ENCODE data around the gene KCTD20.
"Not testable (repeated sequence)": the region's sequence is repeated elsewhere in the genome, so short reads cannot be mapped to it uniquely, and the experiment has no call there.

KCTD20 gene

GRCh38 chr6:36445621-36446020, 2.8 kb downstream of the KCTD20 start:
- no peak for DNase-seq

GRCh38 chr6:36449173-36449572, 6.4 kb downstream of the KCTD20 start:
- not testable (repeated sequence) for DNase-seq

- not testable (repeated sequence) for DNase-seq
These were observed 10.1 kb downstream of the KCTD20 start for GRCh38 chr6:36452897-36453296.

DNA sequence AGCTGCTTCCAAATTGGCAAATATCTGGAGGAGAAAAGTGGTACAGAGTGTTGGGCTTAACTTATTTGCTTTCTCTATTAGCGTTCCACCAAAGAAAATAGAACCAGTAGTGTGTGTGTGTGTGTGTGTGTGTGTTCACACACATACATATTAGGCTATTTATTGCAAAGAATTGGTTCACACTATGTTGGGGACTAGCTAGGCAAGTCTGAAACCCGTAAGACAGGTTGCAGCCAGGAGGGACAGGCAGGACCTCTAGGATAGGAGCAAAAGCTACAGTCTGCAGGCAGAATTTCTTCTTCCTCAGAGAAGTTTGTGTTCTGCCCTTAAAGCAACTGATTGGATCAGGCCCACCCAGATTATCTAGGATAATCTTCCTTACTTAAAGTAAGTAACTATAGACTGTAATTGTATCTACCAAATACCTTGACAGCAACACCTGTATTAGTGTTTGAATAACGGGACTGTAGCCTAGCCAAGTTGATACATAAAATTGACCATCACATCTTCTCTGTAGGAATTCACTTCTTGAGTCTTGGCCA, 12.8 kb downstream of the KCTD20 start:
- DNase-seq, result no peak

DNA sequence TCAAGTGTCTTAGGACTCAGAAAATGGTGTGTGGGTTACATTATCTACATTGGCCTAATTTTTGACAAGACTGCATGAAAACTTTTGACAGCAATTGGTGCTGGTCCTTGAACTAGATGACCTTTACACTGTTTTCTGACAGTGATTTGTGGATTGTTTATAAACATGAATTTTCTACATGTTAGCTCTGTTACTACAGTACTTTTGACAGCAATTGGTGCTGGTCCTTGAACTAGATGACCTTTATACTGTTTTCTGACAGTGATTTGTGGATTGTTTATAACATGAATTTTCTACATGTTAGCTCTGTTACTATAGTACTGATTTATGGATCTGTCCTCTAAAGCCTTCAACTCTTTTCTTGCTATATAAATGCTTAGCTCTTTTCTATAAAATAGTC, 16.7 kb downstream of the KCTD20 start:
- DNase-seq, result no peak

DNA sequence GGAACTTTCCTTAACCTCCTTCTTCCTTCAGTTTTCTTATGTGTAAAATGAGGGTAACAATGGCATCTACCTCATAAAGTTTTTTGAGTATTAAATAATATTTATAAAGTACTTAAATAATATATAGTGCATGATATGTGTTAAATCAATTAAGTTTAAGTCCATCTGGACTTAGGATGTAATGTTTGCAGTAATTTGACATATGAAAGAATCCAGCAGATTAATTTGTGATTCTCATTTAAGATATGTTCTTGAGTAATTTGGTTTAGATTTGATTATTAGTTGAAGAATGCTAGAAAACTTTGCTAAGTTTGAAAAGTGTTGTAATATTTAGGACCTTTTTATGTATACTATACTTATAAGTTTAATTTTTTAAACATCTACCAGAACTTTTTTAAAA, 18.1 kb downstream of the KCTD20 start:
- no peak for DNase-seq

DNA sequence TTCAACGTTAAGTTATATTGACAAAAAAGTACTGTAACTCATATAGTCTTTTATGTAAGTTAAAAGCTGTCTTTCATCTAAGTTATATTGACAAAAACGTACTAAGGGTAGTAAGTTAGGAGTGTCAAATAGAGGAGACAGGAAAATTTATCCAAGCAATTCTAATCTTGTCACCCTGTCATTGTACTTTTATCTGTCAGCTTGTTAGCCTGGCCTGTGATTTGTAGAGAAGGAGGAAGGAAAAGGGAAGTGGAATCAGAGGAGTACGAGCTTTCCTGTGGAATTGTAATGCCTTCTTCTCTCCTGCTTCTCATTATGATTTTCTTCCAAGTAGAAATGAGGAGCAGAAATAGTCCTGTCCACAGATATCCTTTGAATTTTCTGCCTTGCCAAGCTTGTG, 18.8 kb downstream of the KCTD20 start:
- no peak for DNase-seq

- no peak for DNase-seq
These were observed 20.9 kb downstream of the KCTD20 start for GRCh38 chr6:36463676-36464075.

- no peak for DNase-seq
These were observed 21.4 kb downstream of the KCTD20 start for GRCh38 chr6:36464233-36464632.

- no peak for DNase-seq
These were observed 24.8 kb downstream of the KCTD20 start for GRCh38 chr6:36467625-36468024.

DNA sequence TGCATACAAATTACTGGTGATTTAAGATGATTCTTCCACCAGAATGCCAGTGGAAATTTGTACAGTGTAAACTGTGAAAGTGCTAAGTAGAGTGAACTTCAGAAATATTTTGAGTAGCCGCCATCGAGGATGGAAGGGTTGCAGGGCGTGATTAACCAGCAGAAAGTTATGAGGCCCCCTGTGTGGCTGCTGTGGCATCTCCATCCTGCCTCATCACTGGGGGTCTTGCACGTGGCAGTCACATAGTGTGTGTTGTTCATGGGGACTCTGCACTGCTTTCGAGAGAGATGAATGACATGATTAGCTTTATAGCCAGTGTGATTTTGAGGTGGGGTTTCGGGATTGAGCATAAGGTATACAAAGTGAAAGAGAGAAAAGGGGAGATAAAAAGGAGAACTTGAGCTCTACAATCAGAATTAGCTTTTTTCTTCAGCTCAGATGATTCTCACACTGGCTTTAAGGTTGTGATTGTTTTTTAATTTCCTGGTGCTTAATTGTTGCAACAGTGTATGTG, 26.4 kb downstream of the KCTD20 start:
- DNase-seq, result no peak

GRCh38 chr6:36469946-36470345, 27.1 kb downstream of the KCTD20 start:
- no peak for DNase-seq

- peak; percentile 76 for DNase-seq
These were observed 35.3 kb downstream of the KCTD20 start for GRCh38 chr6:36478051-36478526.

- no peak for DNase-seq
These were observed 36.5 kb downstream of the KCTD20 start for GRCh38 chr6:36479256-36479655.

GRCh38 chr6:36483326-36483725, 40.5 kb downstream of the KCTD20 start:
- DNase-seq, result not testable (repeated sequence)

DNA sequence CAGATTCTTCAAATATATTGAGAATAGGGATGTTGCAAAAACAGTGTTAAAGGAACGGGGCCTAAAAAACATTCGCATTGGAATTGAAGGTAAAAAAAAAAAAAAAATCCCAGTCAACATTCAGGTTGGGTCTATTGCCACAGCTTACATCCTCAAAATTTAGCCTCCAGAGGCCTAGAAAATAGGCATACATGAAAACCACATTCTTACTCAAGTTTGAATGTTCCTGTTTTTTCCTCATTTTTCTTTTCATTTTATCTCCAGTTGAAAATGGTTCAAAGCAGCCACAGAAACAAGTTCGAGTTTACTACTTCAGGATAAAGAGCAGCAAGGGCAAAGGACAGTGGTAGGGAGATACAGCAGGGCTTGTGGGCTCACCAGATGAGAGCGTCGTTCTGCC, 41.9 kb downstream of the KCTD20 start:
- peak; percentile 67 for DNase-seq

DNA sequence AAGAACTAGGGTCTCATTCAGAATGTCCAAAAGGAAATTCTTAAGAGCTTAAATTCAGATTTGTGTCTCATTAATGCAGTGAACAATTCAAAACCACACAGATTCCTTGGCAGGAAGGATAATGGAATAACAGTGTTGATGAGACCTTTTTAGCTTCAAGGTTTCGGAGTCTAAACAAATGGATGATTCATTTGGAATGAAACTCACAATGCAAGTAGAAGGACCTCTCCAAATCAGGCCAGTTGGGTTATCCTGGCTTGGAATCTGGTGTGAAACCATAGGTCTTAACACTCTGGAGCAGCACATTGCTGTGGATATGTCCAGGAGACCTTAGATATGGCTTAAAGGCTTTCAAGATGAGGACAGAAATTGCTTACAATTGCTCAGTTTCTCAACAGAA, 44.9 kb downstream of the KCTD20 start:
- no peak for DNase-seq

GRCh38 chr6:36488221-36488620, 45.4 kb downstream of the KCTD20 start:
- DNase-seq, result no peak

- no peak for DNase-seq
These were observed 46.6 kb downstream of the KCTD20 start for GRCh38 chr6:36489426-36489825.

GRCh38 chr6:36491378-36491965, 48.7 kb downstream of the KCTD20 start:
- no peak for DNase-seq

- no peak for DNase-seq
These were observed 49.3 kb downstream of the KCTD20 start for GRCh38 chr6:36492092-36492491.

DNA sequence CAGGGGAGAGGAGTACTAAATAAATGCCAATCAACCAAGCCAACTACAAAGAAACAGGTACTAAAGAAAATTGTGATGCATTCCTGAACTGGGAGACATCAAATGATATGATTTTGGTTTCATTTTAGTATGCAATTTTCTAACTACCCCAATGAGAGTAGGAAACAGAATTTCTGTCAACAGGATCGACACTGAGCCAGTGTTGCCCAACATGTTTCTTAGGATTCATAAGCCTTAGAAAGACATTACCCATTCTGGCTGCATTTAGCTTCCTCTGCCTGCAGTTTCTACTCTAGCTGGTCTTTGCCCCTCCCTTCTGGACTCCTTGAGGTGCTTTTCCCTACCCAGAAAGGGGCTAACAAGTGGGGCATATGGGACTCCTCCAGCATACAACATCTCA, 49.8 kb downstream of the KCTD20 start:
- DNase-seq, result peak; percentile 89

GRCh38 chr6:36493319-36493718, 50.5 kb downstream of the KCTD20 start:
- no peak for DNase-seq

- peak; percentile 89 for DNase-seq
These were observed 51.1 kb downstream of the KCTD20 start for GRCh38 chr6:36493859-36494258.

- DNase-seq, result no peak
These were observed 52.3 kb downstream of the KCTD20 start for GRCh38 chr6:36495086-36495485.
